Brain microvascular endothelial cell (primary cell): Measurements from ENCODE around the gene ABLIM2.

Experiments used
- DNase-seq: peaks from one replicate; pipeline ENCODE4 v3.0.0-alpha.2; 2020
- H3K27ac ChIP-seq: fragments of 250-450 bp; sonication (Bioruptor Pico); 2 replicates; pipeline ENCODE4 v1.5.1; 2020; ENCODE audit warnings: mild to moderate bottlenecking, moderate library complexity
- H3K27me3 ChIP-seq: fragments of 250-450 bp; sonication (Bioruptor Pico); replicated peaks from 2 replicates; pipeline ENCODE4 v1.5.1; 2020; ENCODE audit warnings: mild to moderate bottlenecking
- H3K36me3 ChIP-seq: fragments of 250-450 bp; sonication (Bioruptor Pico); replicated peaks from 2 replicates; pipeline ENCODE4 v1.5.1; 2020; ENCODE audit warnings: mild to moderate bottlenecking
- H3K4me3 ChIP-seq: 2 replicates; pipeline ENCODE4 v1.5.1; 2011; ENCODE audit warnings: low read depth, mild to moderate bottlenecking, control low read depth, low read length, moderate library complexity
- CTCF ChIP-seq: IDR thresholded peaks from 2 replicates; pipeline ENCODE4 v1.5.1; 2011; ENCODE audit warnings: low read depth, mild to moderate bottlenecking, moderate library complexity, low read length, control low read depth, inconsistent platforms; ENCODE audit errors: missing control alignments
- in situ Hi-C: cut with HindIII; loops from 2 replicates; pipeline ENCODE4 v1.10.0; 2017; ENCODE audit warnings: low sequenced_read_pairs, low pct_ligation_motif_present

Gene ABLIM2

GRCh38 chr4:8180310-8181093 lies 21.9 kb upstream of the ABLIM2 start:
- TF ChIP-seq CTCF = no peak
- no peak for DNase-seq
- Histone ChIP-seq H3K27me3 (no peaks in the 10 kb centered on the region), H3K4me3 (no peak overlapping the region), H3K36me3 (no peaks in the 10 kb centered on the region), H3K27ac (no peak overlapping the region)
- in situ Hi-C loops = no loop called here

- TF ChIP-seq CTCF = no peak
- in situ Hi-C loops = no loop called here
- no peak for DNase-seq
- Histone ChIP-seq H3K4me3 (no peak overlapping the region), H3K36me3 (no peaks in the 10 kb centered on the region), H3K27me3 (no peaks in the 10 kb centered on the region), H3K27ac (no peak overlapping the region)
Observed at GRCh38 chr4:8179771-8180170, 21.2 kb upstream of the ABLIM2 start.

GRCh38 chr4:8179074-8179473 lies 20.5 kb upstream of the ABLIM2 start:
- no peak for DNase-seq
- in situ Hi-C loops = no loop called here
- Histone ChIP-seq H3K27ac (no peak overlapping the region), H3K36me3 (no peaks in the 10 kb centered on the region), H3K4me3 (no peak overlapping the region), H3K27me3 (no peaks in the 10 kb centered on the region)
- no peak for TF ChIP-seq CTCF

GRCh38 chr4:8177956-8178355 lies 19.3 kb upstream of the ABLIM2 start:
- Histone ChIP-seq H3K4me3 (no peak overlapping the region), H3K27me3 (no peaks in the 10 kb centered on the region), H3K27ac (no peak overlapping the region), H3K36me3 (no peaks in the 10 kb centered on the region)
- no peak for DNase-seq
- TF ChIP-seq CTCF = no peak
- in situ Hi-C loops = no loop called here

- H3K27me3 ChIP-seq = peaks cover under 1% of the 10 kb centered on the region
- no peak overlapping the region for H3K27ac ChIP-seq
Observed at GRCh38 chr4:8177552-8177951, 18.9 kb upstream of the ABLIM2 start.

More at GRCh38 chr4:8177552-8177951, 18.9 kb upstream of the ABLIM2 start:
- H3K4me3 ChIP-seq = no peak overlapping the region
- no peak for DNase-seq
- TF ChIP-seq CTCF = no peak
- H3K36me3 ChIP-seq = no peaks in the 10 kb centered on the region
- in situ Hi-C loops = no loop called here
